Measurements from ENCODE around the gene CASZ1. TPM values are rescaled to one million over a fixed set of nuclear protein-coding genes. Genes with fewer than 3 reads are reported as not detected.

Gene CASZ1
- polyA plus RNA-seq, 2 of the 4 experiments (the other 2 are of a cell fraction) = 0.52 to 1.2 TPM

GRCh38 chr1:10650556-10651388, 145.7 kb downstream of the CASZ1 start:
- no peaks in the 10 kb centered on the region for H3K4me1 ChIP-seq
- CTCF ChIA-PET = no interaction called here
- no peak for TF ChIP-seq SREBF2 (IDR thresholded peaks at IDR 0.05)
- TF ChIP-seq BHLHE40 (IDR thresholded peaks at IDR 0.05; ENCODE audit: low read depth, low read length) = no peak
- no peak for TF ChIP-seq NPAS2 (CRISPR knock-in tag; IDR thresholded peaks at IDR 0.05; ENCODE audit: borderline replicate concordance)
- TF ChIP-seq RFX5 (IDR thresholded peaks at IDR 0.05) = no peak
- no peak for TF ChIP-seq NFE2L2 (conservative IDR thresholded peaks at IDR 0.05; ENCODE audit: low read length)
- TF ChIP-seq POLR2AphosphoS2 (conservative IDR thresholded peaks at IDR 0.05; ENCODE audit: low read length) = no peak
- no peak overlapping the region for H3K27ac ChIP-seq
- POLR2A ChIA-PET = no interaction called here
- no peaks in the 10 kb centered on the region for H3K9me3 ChIP-seq
- no peak for DNase-seq (ENCODE audit: low read depth in 1 of 2, low spot score in 1 of 2)
- ATAC-seq = no peak
- FAIRE-seq = no peak
- 93% methylated on average over 10 of the region's 40 CpGs for WGBS (ENCODE audit: missing lambda C conversion rate)
- no peak overlapping the region for H3K4me3 ChIP-seq
- H3K4me2 ChIP-seq = no peak overlapping the region

GRCh38 chr1:10649517-10650201, 146.8 kb downstream of the CASZ1 start:
- CTCF ChIA-PET = no interaction called here
- POLR2A ChIA-PET = no interaction called here
- FAIRE-seq (no peak), DNase-seq (ENCODE audit: low read depth in 1 of 2, low spot score in 1 of 2) (no peak), ATAC-seq (no peak)
- H3K9me3 ChIP-seq = no peaks in the 10 kb centered on the region
- no peaks in the 10 kb centered on the region for H3K4me1 ChIP-seq
- TF ChIP-seq POLR2A (IDR thresholded peaks at IDR 0.05; ENCODE audit: low read length) = no peak
- TF ChIP-seq KDM1A (IDR thresholded peaks at IDR 0.05; ENCODE audit: low read depth) = no peak
- no peak for TF ChIP-seq SREBF2 (IDR thresholded peaks at IDR 0.05)
- TF ChIP-seq, protein P1, sequence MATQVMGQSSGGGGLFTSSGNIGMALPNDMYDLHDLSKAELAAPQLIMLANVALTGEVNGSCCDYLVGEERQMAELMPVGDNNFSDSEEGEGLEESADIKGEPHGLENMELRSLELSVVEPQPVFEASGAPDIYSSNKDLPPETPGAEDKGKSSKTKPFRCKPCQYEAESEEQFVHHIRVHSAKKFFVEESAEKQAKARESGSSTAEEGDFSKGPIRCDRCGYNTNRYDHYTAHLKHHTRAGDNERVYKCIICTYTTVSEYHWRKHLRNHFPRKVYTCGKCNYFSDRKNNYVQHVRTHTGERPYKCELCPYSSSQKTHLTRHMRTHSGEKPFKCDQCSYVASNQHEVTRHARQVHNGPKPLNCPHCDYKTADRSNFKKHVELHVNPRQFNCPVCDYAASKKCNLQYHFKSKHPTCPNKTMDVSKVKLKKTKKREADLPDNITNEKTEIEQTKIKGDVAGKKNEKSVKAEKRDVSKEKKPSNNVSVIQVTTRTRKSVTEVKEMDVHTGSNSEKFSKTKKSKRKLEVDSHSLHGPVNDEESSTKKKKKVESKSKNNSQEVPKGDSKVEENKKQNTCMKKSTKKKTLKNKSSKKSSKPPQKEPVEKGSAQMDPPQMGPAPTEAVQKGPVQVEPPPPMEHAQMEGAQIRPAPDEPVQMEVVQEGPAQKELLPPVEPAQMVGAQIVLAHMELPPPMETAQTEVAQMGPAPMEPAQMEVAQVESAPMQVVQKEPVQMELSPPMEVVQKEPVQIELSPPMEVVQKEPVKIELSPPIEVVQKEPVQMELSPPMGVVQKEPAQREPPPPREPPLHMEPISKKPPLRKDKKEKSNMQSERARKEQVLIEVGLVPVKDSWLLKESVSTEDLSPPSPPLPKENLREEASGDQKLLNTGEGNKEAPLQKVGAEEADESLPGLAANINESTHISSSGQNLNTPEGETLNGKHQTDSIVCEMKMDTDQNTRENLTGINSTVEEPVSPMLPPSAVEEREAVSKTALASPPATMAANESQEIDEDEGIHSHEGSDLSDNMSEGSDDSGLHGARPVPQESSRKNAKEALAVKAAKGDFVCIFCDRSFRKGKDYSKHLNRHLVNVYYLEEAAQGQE (IDR thresholded peaks at IDR 0.05) = no peak
- no peak for TF ChIP-seq CEBPB (IDR thresholded peaks at IDR 0.05)
- TF ChIP-seq, protein P2, sequence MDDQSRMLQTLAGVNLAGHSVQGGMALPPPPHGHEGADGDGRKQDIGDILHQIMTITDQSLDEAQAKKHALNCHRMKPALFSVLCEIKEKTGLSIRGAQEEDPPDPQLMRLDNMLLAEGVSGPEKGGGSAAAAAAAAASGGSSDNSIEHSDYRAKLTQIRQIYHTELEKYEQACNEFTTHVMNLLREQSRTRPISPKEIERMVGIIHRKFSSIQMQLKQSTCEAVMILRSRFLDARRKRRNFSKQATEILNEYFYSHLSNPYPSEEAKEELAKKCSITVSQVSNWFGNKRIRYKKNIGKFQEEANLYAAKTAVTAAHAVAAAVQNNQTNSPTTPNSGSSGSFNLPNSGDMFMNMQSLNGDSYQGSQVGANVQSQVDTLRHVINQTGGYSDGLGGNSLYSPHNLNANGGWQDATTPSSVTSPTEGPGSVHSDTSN (IDR thresholded peaks at IDR 0.05) = no peak
- TF ChIP-seq, protein P3, sequence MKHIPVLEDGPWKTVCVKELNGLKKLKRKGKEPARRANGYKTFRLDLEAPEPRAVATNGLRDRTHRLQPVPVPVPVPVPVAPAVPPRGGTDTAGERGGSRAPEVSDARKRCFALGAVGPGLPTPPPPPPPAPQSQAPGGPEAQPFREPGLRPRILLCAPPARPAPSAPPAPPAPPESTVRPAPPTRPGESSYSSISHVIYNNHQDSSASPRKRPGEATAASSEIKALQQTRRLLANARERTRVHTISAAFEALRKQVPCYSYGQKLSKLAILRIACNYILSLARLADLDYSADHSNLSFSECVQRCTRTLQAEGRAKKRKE (CRISPR knock-in tag; IDR thresholded peaks at IDR 0.05; ENCODE audit: low read depth) = no peak
- no peak for TF ChIP-seq HOXB13 (CRISPR knock-in tag; IDR thresholded peaks at IDR 0.05; ENCODE audit: low read depth)
- TF ChIP-seq ELK1 (IDR thresholded peaks at IDR 0.05; ENCODE audit: low read depth, low read length) = no peak
- TF ChIP-seq JUNB (IDR thresholded peaks at IDR 0.05) = no peak
- TF ChIP-seq RARB (CRISPR knock-in tag; IDR thresholded peaks at IDR 0.05) = no peak
- H3K4me3 ChIP-seq = no peak overlapping the region
- 86% methylated on average over 11 of the region's 30 CpGs for WGBS (ENCODE audit: missing lambda C conversion rate)
- no peak overlapping the region for H3K27ac ChIP-seq
- H3K4me2 ChIP-seq = no peak overlapping the region
